Stimulated activated CD4-positive, alpha-beta T cell treated with anti-CD3 and anti-CD28 coated beads, Interleukin-15, amount 100 ng/mL, for 1 hour (primary cell): ENCODE data around the gene PRDM2.

Experiments
- DNase-seq, 2 donors: peaks; one replicate each; pipeline ENCODE4 v3.0.0-alpha.2; 2020; ENCODE audit warnings: low read depth in 1 of 2, low spot score in 1 of 2

Gene PRDM2

DNA sequence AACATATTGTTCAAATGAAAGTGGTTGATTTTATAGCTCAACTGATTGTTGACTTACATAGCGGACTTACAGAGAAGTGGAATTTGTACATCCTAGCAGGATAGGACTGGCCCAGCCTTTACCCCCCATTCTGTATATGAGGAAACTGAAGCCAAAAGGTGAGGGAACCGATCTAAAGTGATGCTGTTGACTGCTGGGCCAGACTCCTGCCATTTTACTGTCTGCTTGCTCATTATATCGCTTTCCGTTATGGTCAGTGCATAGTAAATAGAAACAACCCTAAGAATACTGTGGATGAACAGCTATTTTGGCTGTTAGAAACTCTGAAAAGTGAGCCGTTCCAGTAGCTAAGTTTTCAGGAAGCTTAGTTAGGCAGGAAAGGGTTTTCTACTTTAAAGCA is 31.9 kb downstream of the PRDM2 start:
- DNase-seq = no peak

GRCh38 chr1:13732971-13733667 is 33.1 kb downstream of the PRDM2 start:
- no peak for DNase-seq

DNA sequence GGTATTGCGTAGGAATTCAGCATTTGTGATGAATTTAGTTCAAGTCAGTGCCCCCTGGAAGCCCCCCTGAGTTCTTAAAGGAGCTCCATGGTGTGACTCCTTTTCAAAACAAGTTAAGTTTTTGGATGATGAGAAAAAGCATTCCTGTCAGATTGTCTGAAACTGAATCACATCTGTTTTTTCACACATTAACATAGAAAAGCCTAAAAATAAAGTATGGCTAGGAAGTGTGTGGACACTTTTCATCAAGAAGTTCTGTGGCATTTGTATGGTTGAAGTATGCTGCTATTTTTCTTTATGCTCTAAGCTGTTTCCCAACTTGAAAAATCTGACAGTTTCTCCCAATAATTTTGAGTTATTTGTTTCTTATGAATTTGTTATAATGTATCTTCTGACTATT is 33.7 kb downstream of the PRDM2 start:
- DNase-seq = no peak

- DNase-seq = no peak
Measured at GRCh38 chr1:13735168-13735930, 35.4 kb downstream of the PRDM2 start.

- no peak for DNase-seq
Measured at GRCh38 chr1:13737398-13737797, 37.4 kb downstream of the PRDM2 start.

GRCh38 chr1:13746342-13746741 is 46.4 kb downstream of the PRDM2 start:
- no peak for DNase-seq

DNA sequence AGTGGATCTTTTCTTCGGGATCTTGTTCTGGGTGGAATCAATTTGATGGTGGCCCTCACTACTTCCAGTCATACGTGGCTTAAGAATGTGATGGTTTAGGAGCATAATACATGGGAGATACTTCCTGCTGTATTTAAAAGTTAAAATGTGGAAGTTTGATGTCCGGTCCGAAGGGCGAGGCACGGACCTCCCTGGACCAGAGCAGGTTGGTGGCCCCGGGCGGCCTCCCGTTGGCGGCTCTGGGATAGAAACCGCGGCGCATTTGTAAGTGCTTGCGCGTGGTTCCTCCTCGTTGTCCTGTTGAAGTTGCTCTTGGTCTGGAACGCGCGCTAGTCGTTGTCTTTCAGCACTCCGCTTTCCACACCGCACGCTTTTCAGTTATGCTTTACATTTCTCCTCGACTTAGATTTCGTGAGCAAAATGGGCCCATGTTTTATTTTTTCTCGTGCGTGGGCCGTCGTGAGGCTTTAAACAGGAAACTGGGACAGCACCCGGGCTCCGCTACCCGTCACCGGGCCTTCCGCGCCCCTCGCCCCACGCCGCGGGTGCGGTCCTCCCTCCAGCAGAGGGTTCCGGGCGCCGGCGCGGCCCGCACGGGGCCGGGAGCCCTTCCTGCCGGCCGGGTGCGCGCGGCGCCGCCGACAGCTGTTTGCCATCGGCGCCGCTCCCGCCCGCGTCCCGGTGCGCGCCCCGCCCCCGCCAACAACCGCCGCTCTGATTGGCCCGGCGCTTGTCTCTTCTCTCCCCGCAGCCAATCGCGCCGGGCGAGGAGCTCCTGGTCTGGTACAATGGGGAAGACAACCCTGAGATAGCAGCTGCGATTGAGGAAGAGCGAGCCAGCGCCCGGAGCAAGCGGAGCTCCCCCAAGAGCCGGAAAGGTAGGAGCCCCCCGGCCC is 48.9 kb downstream of the PRDM2 start:
- peak; percentile 91 to 95 for DNase-seq

DNA sequence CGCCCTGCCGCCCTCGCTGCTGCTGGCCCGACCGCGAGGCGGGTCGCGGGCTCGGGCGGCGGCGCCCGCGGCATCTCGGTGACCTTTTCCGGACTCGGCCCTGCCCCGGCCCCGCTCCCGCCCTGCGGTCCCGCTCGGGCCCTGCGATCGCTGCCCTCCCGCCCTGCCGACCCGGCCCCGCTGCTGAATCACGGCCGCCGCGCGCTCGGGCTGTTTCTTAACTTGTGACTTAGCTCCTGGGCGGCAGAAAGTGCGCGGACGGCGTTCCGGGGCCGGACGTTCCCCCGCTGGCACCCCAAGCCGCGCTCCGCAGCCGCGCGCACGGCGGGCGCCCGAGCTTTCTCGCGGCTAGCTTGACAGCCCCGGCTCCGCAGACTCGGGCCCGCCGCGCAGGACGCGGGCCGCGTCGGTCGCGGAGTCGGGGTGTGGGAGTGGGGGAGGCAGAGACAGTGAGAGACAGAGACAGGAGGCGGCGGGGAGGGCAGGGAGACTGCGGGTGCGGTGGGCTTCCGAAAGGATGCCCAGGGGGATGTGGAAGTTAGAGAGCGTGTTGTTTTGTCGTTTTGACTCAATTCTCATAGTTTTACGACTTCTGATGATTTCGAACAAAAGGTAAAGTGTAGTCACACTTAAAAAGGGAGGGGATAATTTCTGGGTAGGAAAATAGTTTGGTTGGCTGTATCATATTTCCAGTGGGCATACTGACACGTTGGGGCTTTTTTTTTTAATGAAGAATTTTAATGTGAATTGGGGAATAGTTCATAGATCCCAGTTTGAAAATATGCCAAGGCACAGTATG is 49.8 kb downstream of the PRDM2 start:
- DNase-seq = no peak

DNA sequence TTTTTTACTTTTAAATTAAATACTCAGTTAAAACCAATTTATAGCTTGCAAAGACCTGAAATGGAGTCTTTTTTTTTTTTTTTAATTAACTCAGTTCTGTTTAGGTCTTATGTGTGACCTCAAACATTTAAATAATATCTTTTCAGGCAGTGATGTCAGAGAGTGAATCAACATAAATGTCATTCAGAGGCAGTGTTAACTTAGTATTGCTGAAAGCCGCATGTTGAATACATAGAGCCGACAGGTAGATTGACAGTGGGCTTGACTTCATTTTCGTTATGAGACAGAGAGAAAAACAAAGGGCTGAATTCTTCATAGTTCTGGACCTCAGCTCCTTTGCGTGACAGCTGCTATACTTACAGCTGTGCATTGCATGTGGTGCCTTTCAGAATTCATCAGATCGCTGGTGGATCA is 51.5 kb downstream of the PRDM2 start:
- no peak for DNase-seq

GRCh38 chr1:13751985-13752384 is 52.0 kb downstream of the PRDM2 start:
- no peak for DNase-seq

DNA sequence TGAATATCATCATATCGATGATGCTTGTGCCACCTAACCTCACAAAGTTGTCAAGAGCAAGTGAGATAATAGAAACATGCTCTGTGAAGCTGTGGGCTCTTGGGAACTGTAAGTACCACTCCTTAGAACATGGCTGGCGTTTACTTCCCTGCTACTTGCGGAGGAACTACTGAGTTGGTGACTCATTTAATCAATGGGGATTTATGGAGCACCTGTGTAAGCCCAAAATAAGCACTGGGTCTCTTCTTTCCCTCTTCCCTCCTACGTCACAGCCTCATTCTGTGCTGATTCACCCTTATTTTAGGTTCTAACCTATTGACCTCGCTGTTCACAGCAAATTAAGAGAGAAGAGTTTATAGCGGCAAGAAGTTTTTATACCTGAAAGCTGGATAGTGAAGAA is 52.9 kb downstream of the PRDM2 start:
- no peak for DNase-seq

- DNase-seq = no peak
Measured at GRCh38 chr1:13753636-13754402, 53.8 kb downstream of the PRDM2 start.

- DNase-seq = no peak
Measured at GRCh38 chr1:13754510-13755103, 54.6 kb downstream of the PRDM2 start.

DNA sequence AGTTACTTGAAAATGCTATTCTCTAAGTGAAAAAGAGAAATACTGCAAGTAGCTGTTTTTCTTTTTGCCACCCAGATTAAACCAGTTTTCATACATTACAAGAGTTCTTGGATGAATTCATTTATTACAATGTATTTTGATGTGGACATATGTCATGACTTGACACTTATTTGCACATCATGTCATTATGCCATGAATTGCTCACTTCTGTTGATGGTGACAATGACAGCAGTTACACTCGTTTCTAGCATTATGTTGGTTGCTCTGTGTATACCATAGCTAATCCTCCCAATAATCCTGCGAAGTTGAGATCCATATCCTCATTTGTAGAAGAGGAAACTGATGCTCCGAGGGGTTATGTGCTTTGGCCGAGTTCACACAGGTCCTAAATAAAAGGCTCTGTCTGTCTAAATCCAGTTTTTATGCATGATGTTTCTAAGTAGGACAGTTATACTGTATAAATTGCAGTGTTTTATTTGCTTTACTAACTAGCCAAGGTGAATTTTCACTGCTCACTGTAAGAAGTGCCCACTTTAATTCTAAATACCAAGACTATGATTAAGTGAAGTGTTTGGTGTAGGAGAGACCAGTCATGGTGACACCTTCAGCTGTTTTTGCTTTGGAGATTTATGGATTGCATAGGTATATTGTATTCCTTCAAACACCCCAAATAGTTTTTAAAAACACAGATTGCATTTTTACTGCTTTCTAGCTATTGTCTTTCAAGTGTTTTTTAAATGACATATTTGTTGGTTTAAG is 56.7 kb downstream of the PRDM2 start:
- no peak for DNase-seq

- no peak for DNase-seq
Measured at GRCh38 chr1:13757693-13758092, 57.7 kb downstream of the PRDM2 start.

DNA sequence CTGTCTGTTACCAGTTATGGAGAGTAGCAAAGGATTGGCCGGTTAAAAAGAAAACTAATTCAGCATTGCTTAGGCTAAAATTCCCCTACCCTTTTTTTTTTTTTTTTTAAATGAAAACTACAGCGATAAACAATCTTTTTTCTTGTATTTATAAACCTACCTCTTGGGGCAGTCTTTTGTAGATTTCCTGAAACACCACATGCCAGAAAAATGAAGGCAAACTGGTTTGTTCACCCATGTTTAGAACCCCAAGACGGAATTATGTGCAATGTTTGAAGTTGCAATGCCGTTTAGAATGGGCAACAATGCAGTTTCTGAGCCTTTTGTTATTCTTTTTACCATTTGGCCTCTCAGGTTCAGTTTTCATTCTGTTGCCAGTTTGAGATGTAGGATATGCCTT is 59.1 kb downstream of the PRDM2 start:
- no peak for DNase-seq

GRCh38 chr1:13760340-13760739 is 60.4 kb downstream of the PRDM2 start:
- no peak for DNase-seq

DNA sequence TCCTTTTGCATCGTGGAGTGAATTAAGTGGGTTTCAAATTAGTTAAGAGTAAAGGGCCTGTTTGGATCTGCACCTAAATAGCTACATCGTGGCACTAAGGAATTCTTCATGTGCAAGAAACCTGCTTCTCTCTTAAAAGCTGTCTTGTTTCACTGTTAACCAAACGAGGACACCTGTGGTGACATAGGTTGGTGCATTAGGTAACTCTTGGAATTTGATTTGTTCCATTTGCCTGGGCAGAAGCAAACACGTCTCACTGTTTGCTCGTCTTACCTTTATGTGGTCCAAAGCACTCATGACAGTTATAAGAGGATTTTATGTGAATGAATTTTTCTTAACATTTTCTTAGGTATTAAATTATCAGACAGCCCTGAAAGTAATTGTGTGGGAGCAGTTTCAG is 60.9 kb downstream of the PRDM2 start:
- no peak for DNase-seq

DNA sequence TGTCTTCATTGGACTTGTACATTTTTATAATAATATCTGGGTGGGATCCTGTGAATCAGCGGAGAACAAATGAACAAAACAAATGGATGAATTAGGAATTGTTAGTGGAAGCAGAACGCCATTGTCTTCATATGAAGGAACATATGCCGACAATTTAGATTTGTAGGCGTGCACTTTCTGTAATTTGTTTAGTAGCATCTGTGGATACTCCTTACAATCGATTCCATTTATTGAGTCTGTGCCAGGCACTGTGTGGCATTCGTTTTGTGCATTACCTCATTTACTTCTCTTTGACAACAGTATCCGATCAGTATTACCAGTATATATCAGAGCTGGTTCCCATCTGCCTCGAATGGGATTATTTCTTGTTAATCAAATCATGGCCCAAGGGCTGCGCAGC is 61.9 kb downstream of the PRDM2 start:
- DNase-seq = no peak
